Measurements from ENCODE around the gene BMERB1. TPM values are rescaled to one million over a fixed set of nuclear protein-coding genes. Genes with fewer than 3 reads are reported as not detected.

The BMERB1 gene
- total RNA-seq, 1 donor from 2014 or later: 65.9 TPM

GRCh38 chr16:15621889-15622288, 187.5 kb downstream of the BMERB1 start:
- H3K36me3 Mint-ChIP-seq (ENCODE audit: unreplicated experiment): no peaks in the 10 kb centered on the region
- no peaks in the 10 kb centered on the region for H3K27me3 Mint-ChIP-seq (ENCODE audit: unreplicated experiment)
- no peaks in the 10 kb centered on the region for H3K4me1 Mint-ChIP-seq (ENCODE audit: low read depth, unreplicated experiment)
- DNase-seq: no peak
- no peak for TF ChIP-seq CTCF (IDR thresholded peaks at IDR 0.05; ENCODE audit: partially characterized antibody, unreplicated experiment)
- H3K4me3 Mint-ChIP-seq (ENCODE audit: unreplicated experiment): no peak overlapping the region
- no peak overlapping the region for H3K27ac Mint-ChIP-seq (ENCODE audit: unreplicated experiment)
- no peaks in the 10 kb centered on the region for H3K9me3 Mint-ChIP-seq (ENCODE audit: unreplicated experiment)

- Mint-ChIP-seq H3K27me3 (ENCODE audit: unreplicated experiment) (no peaks in the 10 kb centered on the region), H3K4me3 (ENCODE audit: unreplicated experiment) (no peak overlapping the region), H3K4me1 (ENCODE audit: low read depth, unreplicated experiment) (no peaks in the 10 kb centered on the region), H3K36me3 (ENCODE audit: unreplicated experiment) (peaks cover 8% of the 10 kb centered on the region), H3K9me3 (ENCODE audit: unreplicated experiment) (peaks cover 3% of the 10 kb centered on the region), H3K27ac (ENCODE audit: unreplicated experiment) (no peak overlapping the region)
- DNase-seq: no peak
- TF ChIP-seq CTCF (IDR thresholded peaks at IDR 0.05; ENCODE audit: partially characterized antibody, unreplicated experiment): no peak
These were observed 197.5 kb downstream of the BMERB1 start for GRCh38 chr16:15631730-15632409.

- DNase-seq: no peak
- H3K4me3 Mint-ChIP-seq (ENCODE audit: unreplicated experiment): no peak overlapping the region
- H3K36me3 Mint-ChIP-seq (ENCODE audit: unreplicated experiment): peaks cover 8% of the 10 kb centered on the region
- no peaks in the 10 kb centered on the region for H3K4me1 Mint-ChIP-seq (ENCODE audit: low read depth, unreplicated experiment)
- H3K27me3 Mint-ChIP-seq (ENCODE audit: unreplicated experiment): no peaks in the 10 kb centered on the region
- no peak for TF ChIP-seq CTCF (IDR thresholded peaks at IDR 0.05; ENCODE audit: partially characterized antibody, unreplicated experiment)
- H3K9me3 Mint-ChIP-seq (ENCODE audit: unreplicated experiment): peaks cover 3% of the 10 kb centered on the region
- H3K27ac Mint-ChIP-seq (ENCODE audit: unreplicated experiment): no peak overlapping the region
These were observed 201.5 kb downstream of the BMERB1 start for GRCh38 chr16:15635926-15636325.

- DNase-seq: no peak
- Mint-ChIP-seq H3K27ac (ENCODE audit: unreplicated experiment) (no peak overlapping the region), H3K27me3 (ENCODE audit: unreplicated experiment) (no peaks in the 10 kb centered on the region), H3K36me3 (ENCODE audit: unreplicated experiment) (peaks cover 8% of the 10 kb centered on the region), H3K4me3 (ENCODE audit: unreplicated experiment) (no peak overlapping the region), H3K4me1 (ENCODE audit: low read depth, unreplicated experiment) (peaks cover 3% of the 10 kb centered on the region), H3K9me3 (ENCODE audit: unreplicated experiment) (peaks cover 3% of the 10 kb centered on the region)
- no peak for TF ChIP-seq CTCF (IDR thresholded peaks at IDR 0.05; ENCODE audit: partially characterized antibody, unreplicated experiment)
These were observed 202.0 kb downstream of the BMERB1 start for GRCh38 chr16:15636392-15636873.

Other genes starting within 250 kb of the BMERB1 start
- gene NPIPA5, start 56.3 kb upstream of the BMERB1 start, total RNA-seq (ENCODE audit: unreplicated experiment): 1.2 TPM
- 0.34 TPM for gene MPV17L, start 38.8 kb upstream of the BMERB1 start, total RNA-seq (ENCODE audit: unreplicated experiment)
- gene MARF1, start 208.6 kb downstream of the BMERB1 start, total RNA-seq (ENCODE audit: unreplicated experiment): 70.5 TPM
- 12.4 TPM for gene NDE1, start 215.7 kb downstream of the BMERB1 start, total RNA-seq (ENCODE audit: unreplicated experiment)

Measured in glutamatergic neuron (in vitro differentiated cells).